Esophagus muscularis mucosa (tissue), 4 donors: Measurements from ENCODE around the gene MED29. TPM values are rescaled to one million over a fixed set of nuclear protein-coding genes. Genes with fewer than 3 reads are reported as not detected.

Source experiments
- DNase-seq: peaks from one replicate; pipeline ENCODE4 v3.0.0-alpha.2; 2017; ENCODE audit errors: extremely low spot score
- H3K27ac ChIP-seq, 4 donors: fragments of 200-600 bp; sonication (generic); replicated peaks in 1 of 4; 1 replicate in 3 of 4; 2 replicates in 1 of 4; pipeline ENCODE4 v1.5.1; 2016 to 2019; ENCODE audit warnings: mild to moderate bottlenecking in 1 of 4
- H3K27me3 ChIP-seq, 4 donors: fragments of 200-600 bp; sonication (generic); one replicate each; pipeline versions ENCODE4 v1.5.1 to v1.6.0; 2016 to 2019
- H3K36me3 ChIP-seq, 4 donors: fragments of 200-600 bp; sonication (generic); one replicate each; pipeline ENCODE4 v1.5.1; 2016 to 2019
- H3K4me1 ChIP-seq, 4 donors: fragments of 200-600 bp; sonication (generic); one replicate each; pipeline ENCODE4 v1.5.1; 2016 to 2019
- H3K4me3 ChIP-seq, 4 donors: fragments of 200-600 bp; sonication (generic); 1 replicate in 2 of 4; 2 replicates in 2 of 4; pipeline ENCODE4 v1.5.1; 2016 to 2019; ENCODE audit warnings: mild to moderate bottlenecking in 4 of 4, moderate library complexity in 1 of 4
- H3K9me3 ChIP-seq, 4 donors: fragments of 200-600 bp; sonication (generic); 1 replicate in 3 of 4; 2 replicates in 1 of 4; pipeline ENCODE4 v1.5.1; 2016 to 2019
- CTCF ChIP-seq, 3 experiments: fragments of 200-600 bp in 2 of 3; fragments of 450-650 bp in 1 of 3; sonication (generic) in 2 of 3; IDR thresholded peaks; one replicate each; pipeline ENCODE4 v1.5.1; 2017 to 2019; ENCODE audit warnings: antibody characterized with exemption in 3 of 3, mild to moderate bottlenecking in 2 of 3, moderate library complexity in 1 of 3
- EP300 ChIP-seq: sonication (generic); formaldehyde crosslinking; IDR thresholded peaks from one replicate; pipeline ENCODE4 v1.6.1; 2017; ENCODE audit warnings: antibody characterized with exemption
- POLR2A ChIP-seq: fragments of 450-650 bp; IDR thresholded peaks from one replicate; pipeline ENCODE4 v1.6.1; 2017; ENCODE audit warnings: antibody characterized with exemption, moderate library complexity, mild to moderate bottlenecking, low read depth
- POLR2AphosphoS5 ChIP-seq, 2 donors: sonication (generic); formaldehyde crosslinking; IDR thresholded peaks; one replicate each; pipeline ENCODE4 v1.6.1; 2017; ENCODE audit warnings: antibody characterized with exemption in 2 of 2
- WGBS: methylation state at CpG from one replicate; pipeline ENCODE4 v1.1.5; 2018; 5-methylcytosine and 5-hydroxymethylcytosine counted together
- intact Hi-C: fragments of 100-400 bp; cut with DNase I; formaldehyde crosslinking; loops from one replicate; pipeline ENCODE4 v1.15.1; 2023
- total RNA-seq, 4 donors: library from RNA; depleted of rRNA; stranded (reverse); fragments of >200 nt; gene quantifications; one replicate each; pipeline versions ENCODE4 v1.1.0 to v1.2.1, GENCODE V29; 2016

MED29 gene
- total RNA-seq, 4 donors from 2014 or later: 24.9 to 58.0 (median 38.3) TPM

- Histone ChIP-seq H3K4me1 (peaks cover 36 to 58% (median 52%) of the 10 kb centered on the region in 4 donors), H3K9me3 (no peaks in the 10 kb centered on the region), H3K36me3 (peaks cover 13 to 22% (median 21%) of the 10 kb centered on the region in 4 donors), H3K27ac (peak overlapping the region; percentile 99 to 100 (median 100)), H3K4me3 (peak overlapping the region; percentile 63 to 93 (median 80)), H3K27me3 (no peaks in the 10 kb centered on the region)
- WGBS: 85% methylated on average over 17 of the region's 17 CpGs
- TF ChIP-seq CTCF (IDR thresholded peaks at IDR 0.05) (no peak), POLR2A (no peak), POLR2AphosphoS5 (IDR thresholded peaks at IDR 0.05) (no peak), EP300 (no peak)
- no peak for DNase-seq
- intact Hi-C loops: no loop called here
Measured at GRCh38 chr19:39405261-39405957, 14.2 kb downstream of the MED29 start.

- Histone ChIP-seq H3K4me3 (peak overlapping the region; percentile 63 to 93 (median 80)), H3K4me1 (peaks cover 42 to 59% (median 55%) of the 10 kb centered on the region in 4 donors), H3K27ac (peak overlapping the region; percentile 99 to 100 (median 100)), H3K9me3 (no peaks in the 10 kb centered on the region), H3K36me3 (peaks cover 13 to 22% (median 21%) of the 10 kb centered on the region in 4 donors), H3K27me3 (no peaks in the 10 kb centered on the region)
- DNase-seq: no peak
- TF ChIP-seq CTCF (IDR thresholded peaks at IDR 0.05): no peak
- no peak for TF ChIP-seq EP300
- TF ChIP-seq POLR2AphosphoS5 (IDR thresholded peaks at IDR 0.05): no peak
- TF ChIP-seq POLR2A: no peak
- 18% methylated on average over 18 of the region's 22 CpGs for WGBS
- intact Hi-C loops: no loop called here
Measured at GRCh38 chr19:39405958-39406655, 14.9 kb downstream of the MED29 start.

- Histone ChIP-seq H3K36me3 (peaks cover 13 to 22% (median 21%) of the 10 kb centered on the region in 4 donors), H3K9me3 (no peaks in the 10 kb centered on the region), H3K27me3 (no peaks in the 10 kb centered on the region), H3K27ac (peak within 1 kb of the TSS; percentile 99 to 100 (median 100)), H3K4me3 (peak within 1 kb of the TSS; percentile 63 to 93 (median 80)), H3K4me1 (peaks cover 41 to 59% (median 54%) of the 10 kb centered on the region in 4 donors)
- peak; percentile 99 for DNase-seq
- 0% methylated on average over 11 of the region's 56 CpGs for WGBS
- intact Hi-C loops: no loop called here
- TF ChIP-seq CTCF (IDR thresholded peaks at IDR 0.05): no peak
- no peak for TF ChIP-seq EP300
- TF ChIP-seq POLR2AphosphoS5 (IDR thresholded peaks at IDR 0.05): peak in 1 of 2 donors; percentile 98
- peak; percentile 99 for TF ChIP-seq POLR2A
Measured at GRCh38 chr19:39406656-39407409, 15.7 kb downstream of the MED29 start, which contains the start of gene ZFP36. TSS of gene ZFP36 (plus strand) at chr19:39406847. CDS start at chr19:39406905, 58 bp downstream.

- Histone ChIP-seq H3K27me3 (no peaks in the 10 kb centered on the region), H3K9me3 (no peaks in the 10 kb centered on the region), H3K27ac (peak overlapping the region; percentile 99 to 100 (median 100)), H3K4me1 (peaks cover 36 to 56% (median 49%) of the 10 kb centered on the region in 4 donors), H3K36me3 (peaks cover 13 to 22% (median 21%) of the 10 kb centered on the region in 4 donors), H3K4me3 (peak overlapping the region; percentile 63 to 93 (median 80))
- TF ChIP-seq POLR2A (no peak), EP300 (no peak), CTCF (IDR thresholded peaks at IDR 0.05) (no peak), POLR2AphosphoS5 (IDR thresholded peaks at IDR 0.05) (no peak)
- DNase-seq: no peak
- intact Hi-C loops: no loop called here
- WGBS: 0% methylated on average over 1 of the region's 14 CpGs
Measured at GRCh38 chr19:39407410-39407659, 16.2 kb downstream of the MED29 start.
